ENCODE data around the gene CD6. TPM values are rescaled to one million over a fixed set of nuclear protein-coding genes. Genes with fewer than 3 reads are reported as not detected.

Gene CD6
- total and polyA plus RNA-seq, 4 donors, result 1.2 to 3.1 (median 1.7) TPM

DNA sequence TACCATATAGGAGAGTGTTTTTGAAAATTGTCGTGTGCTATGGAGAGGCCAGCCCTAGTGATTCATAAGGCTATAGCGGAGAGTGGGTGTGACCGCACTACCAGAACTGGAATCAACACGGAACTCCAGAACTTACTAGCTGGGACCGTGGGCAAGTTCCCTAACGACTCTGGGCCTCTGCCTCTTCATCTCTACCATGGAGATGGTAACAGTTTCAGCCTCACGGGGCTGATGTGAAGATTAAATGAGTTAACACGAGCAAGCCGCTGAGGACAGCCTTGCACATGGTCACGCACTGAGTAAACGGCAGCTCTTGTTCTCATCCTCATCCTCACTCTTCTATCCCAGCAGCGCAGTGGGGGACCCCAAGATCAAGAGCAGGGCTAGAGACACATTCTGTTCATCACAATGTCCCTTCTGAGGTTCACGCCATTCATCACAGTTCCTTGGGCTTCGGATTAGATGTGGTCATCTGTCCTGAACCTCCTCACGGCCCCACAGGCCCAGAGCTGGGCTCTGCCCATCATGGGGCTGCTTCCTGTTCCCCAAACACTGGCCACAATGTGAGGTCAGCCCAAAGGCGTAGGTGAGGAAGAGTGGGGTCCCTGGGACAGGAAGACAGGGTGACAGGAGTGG, 83.6 kb downstream of the CD6 start:
- H3K27me3 ChIP-seq (ENCODE audit: control insufficient read depth in 3 of 3, insufficient read depth in 3 of 3, low read length in 2 of 3), result no peaks in the 10 kb centered on the region
- TF ChIP-seq, protein P1, sequence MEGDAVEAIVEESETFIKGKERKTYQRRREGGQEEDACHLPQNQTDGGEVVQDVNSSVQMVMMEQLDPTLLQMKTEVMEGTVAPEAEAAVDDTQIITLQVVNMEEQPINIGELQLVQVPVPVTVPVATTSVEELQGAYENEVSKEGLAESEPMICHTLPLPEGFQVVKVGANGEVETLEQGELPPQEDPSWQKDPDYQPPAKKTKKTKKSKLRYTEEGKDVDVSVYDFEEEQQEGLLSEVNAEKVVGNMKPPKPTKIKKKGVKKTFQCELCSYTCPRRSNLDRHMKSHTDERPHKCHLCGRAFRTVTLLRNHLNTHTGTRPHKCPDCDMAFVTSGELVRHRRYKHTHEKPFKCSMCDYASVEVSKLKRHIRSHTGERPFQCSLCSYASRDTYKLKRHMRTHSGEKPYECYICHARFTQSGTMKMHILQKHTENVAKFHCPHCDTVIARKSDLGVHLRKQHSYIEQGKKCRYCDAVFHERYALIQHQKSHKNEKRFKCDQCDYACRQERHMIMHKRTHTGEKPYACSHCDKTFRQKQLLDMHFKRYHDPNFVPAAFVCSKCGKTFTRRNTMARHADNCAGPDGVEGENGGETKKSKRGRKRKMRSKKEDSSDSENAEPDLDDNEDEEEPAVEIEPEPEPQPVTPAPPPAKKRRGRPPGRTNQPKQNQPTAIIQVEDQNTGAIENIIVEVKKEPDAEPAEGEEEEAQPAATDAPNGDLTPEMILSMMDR (IDR thresholded peaks at IDR 0.05; ENCODE audit: control extremely low read depth, extremely low read depth), result no peak
- H3K36me3 ChIP-seq (ENCODE audit: control insufficient read depth in 4 of 4, insufficient read depth in 4 of 4, low read length in 4 of 4), result no peaks in the 10 kb centered on the region
- H3K4me1 ChIP-seq (ENCODE audit: control insufficient read depth in 5 of 5, insufficient read depth in 5 of 5, low read length in 5 of 5), result no peaks in the 10 kb centered on the region
- no peak overlapping the region for H3K27ac ChIP-seq (ENCODE audit: low read depth in 1 of 2, low read length in 1 of 2)
- H3K9ac ChIP-seq (ENCODE audit: insufficient read depth in 1 of 2, low read length in 2 of 2), result no peak overlapping the region
- no peak overlapping the region for H3K4me3 ChIP-seq
- ATAC-seq (ENCODE audit: insufficient read depth, low FRiP score), result no peak
- 82 to 90% methylated on average over 16 of the region's 16 CpGs for WGBS, 2 donors
- no peaks in the 10 kb centered on the region for H3K9me3 ChIP-seq (ENCODE audit: control insufficient read depth in 4 of 4, insufficient read depth in 3 of 4, low read length in 3 of 4)
- DNase-seq, result no peak

DNA sequence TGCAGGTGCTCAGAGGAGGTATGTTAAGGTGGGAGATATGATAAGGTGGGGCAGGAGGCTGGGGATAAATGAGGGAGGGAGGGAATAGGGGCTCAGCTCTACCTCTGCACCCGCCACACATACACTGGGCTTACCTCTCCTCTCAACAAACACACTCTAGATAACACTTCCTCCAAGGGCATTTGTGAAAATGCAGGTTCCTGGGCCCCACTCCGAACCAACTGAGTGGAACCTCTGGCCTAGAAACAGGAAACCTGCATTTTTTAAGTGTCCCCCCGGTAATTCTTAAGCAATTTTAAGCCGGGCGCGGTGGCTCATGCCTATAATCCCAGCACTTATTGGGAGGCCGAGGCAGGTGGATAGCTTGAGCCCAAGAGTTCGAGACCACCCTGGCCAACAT, 84.3 kb downstream of the CD6 start:
- DNase-seq, result no peak
- TF ChIP-seq, protein P1 (IDR thresholded peaks at IDR 0.05; ENCODE audit: control extremely low read depth, extremely low read depth), result no peak
- ATAC-seq (ENCODE audit: insufficient read depth, low FRiP score), result no peak
- H3K9me3 ChIP-seq (ENCODE audit: control insufficient read depth in 4 of 4, insufficient read depth in 3 of 4, low read length in 3 of 4), result no peaks in the 10 kb centered on the region
- WGBS, 2 donors, result 94 to 96% methylated on average over 8 of the region's 8 CpGs
- H3K4me1 ChIP-seq (ENCODE audit: control insufficient read depth in 5 of 5, insufficient read depth in 5 of 5, low read length in 5 of 5), result no peaks in the 10 kb centered on the region
- H3K27ac ChIP-seq (ENCODE audit: low read depth in 1 of 2, low read length in 1 of 2), result no peak overlapping the region
- H3K4me3 ChIP-seq, result no peak overlapping the region
- H3K27me3 ChIP-seq (ENCODE audit: control insufficient read depth in 3 of 3, insufficient read depth in 3 of 3, low read length in 2 of 3), result no peaks in the 10 kb centered on the region
- no peaks in the 10 kb centered on the region for H3K36me3 ChIP-seq (ENCODE audit: control insufficient read depth in 4 of 4, insufficient read depth in 4 of 4, low read length in 4 of 4)
- no peak overlapping the region for H3K9ac ChIP-seq (ENCODE audit: insufficient read depth in 1 of 2, low read length in 2 of 2)

DNA sequence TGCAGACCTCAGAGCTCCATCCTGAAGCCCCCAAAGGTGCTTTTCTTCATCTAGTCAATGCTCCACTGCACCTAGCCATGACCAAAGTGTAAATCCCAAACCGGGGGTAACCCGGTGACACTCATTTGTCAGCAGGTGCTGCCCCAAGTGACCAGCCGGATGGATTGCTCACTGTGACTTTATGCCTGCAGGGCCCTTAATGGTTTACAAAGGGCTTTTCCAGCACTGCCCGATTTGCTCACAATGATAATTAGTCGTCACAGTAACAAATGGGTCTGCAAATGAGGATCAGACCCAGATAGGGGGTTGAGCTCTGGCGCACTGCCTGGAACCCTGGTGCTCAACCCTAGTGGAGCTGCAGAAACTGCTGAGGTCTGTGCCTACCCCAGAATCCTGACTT, 85.1 kb downstream of the CD6 start:
- no peak for DNase-seq
- Histone ChIP-seq H3K4me3 (no peak overlapping the region), H3K9me3 (ENCODE audit: control insufficient read depth in 4 of 4, insufficient read depth in 3 of 4, low read length in 3 of 4) (no peaks in the 10 kb centered on the region), H3K9ac (ENCODE audit: insufficient read depth in 1 of 2, low read length in 2 of 2) (no peak overlapping the region), H3K4me1 (ENCODE audit: control insufficient read depth in 5 of 5, insufficient read depth in 5 of 5, low read length in 5 of 5) (peaks cover 0 to 4% (median 0%) of the 10 kb centered on the region in 5 donors), H3K27me3 (ENCODE audit: control insufficient read depth in 3 of 3, insufficient read depth in 3 of 3, low read length in 2 of 3) (no peaks in the 10 kb centered on the region), H3K27ac (ENCODE audit: low read depth in 1 of 2, low read length in 1 of 2) (no peak overlapping the region), H3K36me3 (ENCODE audit: control insufficient read depth in 4 of 4, insufficient read depth in 4 of 4, low read length in 4 of 4) (no peaks in the 10 kb centered on the region)
- 81 to 83% methylated on average over 6 of the region's 6 CpGs for WGBS, 2 donors
- ATAC-seq (ENCODE audit: insufficient read depth, low FRiP score), result no peak
- TF ChIP-seq, protein P1 (IDR thresholded peaks at IDR 0.05; ENCODE audit: control extremely low read depth, extremely low read depth), result no peak

DNA sequence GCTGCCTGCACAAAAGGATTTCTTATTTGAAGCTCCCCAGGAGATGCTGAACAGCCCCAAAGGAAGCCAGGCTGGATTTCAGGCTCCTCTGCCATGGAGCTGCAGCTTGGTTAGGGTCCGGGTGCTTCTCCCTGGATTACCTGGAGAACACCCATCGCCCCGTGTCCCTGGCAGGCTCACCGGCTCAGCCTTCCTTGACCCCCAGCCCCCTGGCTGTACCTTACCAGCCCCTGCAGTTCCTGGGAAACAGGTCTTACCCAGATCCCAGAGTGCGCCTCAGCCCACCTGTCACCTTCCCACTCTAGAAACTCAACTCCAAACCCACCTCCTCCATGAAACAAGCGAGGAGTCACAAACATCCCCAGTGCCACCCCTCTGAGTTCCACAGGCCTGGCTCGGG, 85.5 kb downstream of the CD6 start:
- Histone ChIP-seq H3K4me3 (no peak overlapping the region), H3K9ac (ENCODE audit: insufficient read depth in 1 of 2, low read length in 2 of 2) (no peak overlapping the region), H3K4me1 (ENCODE audit: control insufficient read depth in 5 of 5, insufficient read depth in 5 of 5, low read length in 5 of 5) (peaks cover 0 to 5% (median 0%) of the 10 kb centered on the region in 5 donors), H3K27me3 (ENCODE audit: control insufficient read depth in 3 of 3, insufficient read depth in 3 of 3, low read length in 2 of 3) (no peaks in the 10 kb centered on the region), H3K9me3 (ENCODE audit: control insufficient read depth in 4 of 4, insufficient read depth in 3 of 4, low read length in 3 of 4) (no peaks in the 10 kb centered on the region), H3K36me3 (ENCODE audit: control insufficient read depth in 4 of 4, insufficient read depth in 4 of 4, low read length in 4 of 4) (no peaks in the 10 kb centered on the region), H3K27ac (ENCODE audit: low read depth in 1 of 2, low read length in 1 of 2) (no peak overlapping the region)
- DNase-seq (no peak), ATAC-seq (ENCODE audit: insufficient read depth, low FRiP score) (no peak)
- TF ChIP-seq, protein P1 (IDR thresholded peaks at IDR 0.05; ENCODE audit: control extremely low read depth, extremely low read depth), result no peak
- 78 to 88% methylated on average over 7 of the region's 7 CpGs for WGBS, 2 donors

Data from lung (tissue), 12 donors.